ENCODE measurements around the gene ERC2.

DNA sequence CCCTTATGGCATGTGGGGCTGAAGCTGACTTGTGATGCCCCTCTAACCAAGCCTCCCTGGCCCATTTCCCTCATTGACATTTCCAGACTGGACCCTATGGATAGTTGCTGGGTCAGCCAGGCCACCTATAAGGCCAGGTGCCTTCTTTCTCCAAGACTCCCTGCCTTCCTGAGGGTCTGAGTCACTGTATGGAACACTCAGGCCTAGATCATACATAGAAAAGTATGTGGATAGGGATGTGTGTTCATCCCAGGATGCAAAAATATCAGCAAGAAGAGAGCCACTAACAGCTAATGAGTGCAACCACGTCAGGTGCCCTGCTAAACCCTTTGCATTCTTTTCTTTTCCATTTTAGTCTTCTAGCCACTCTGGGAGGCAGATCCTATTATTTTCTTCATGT is 812.7 kb downstream of the ERC2 start:
- TF ChIP-seq POLR2A (IDR thresholded peaks at IDR 0.05; ENCODE audit: low read depth, low read length) (no peak), POLR2AphosphoS5 (IDR thresholded peaks at IDR 0.05; ENCODE audit: insufficient read depth, low read depth, low read length) (no peak)
